GM23248 (cell line): ENCODE results near the gene RPS6KA3.

ENCODE experiments used
- EZH2 ChIP-seq: fragments of 200-600 bp; sonication (generic); IDR thresholded peaks from 2 replicates; pipeline ENCODE4 v1.6.1; 2018; ENCODE audit warnings: antibody characterized with exemption, mild to moderate bottlenecking; ENCODE audit not compliant: insufficient read depth, poor library complexity, severe bottlenecking
- EZH2phosphoT487 ChIP-seq: fragments of 200-600 bp; sonication (generic); IDR thresholded peaks from 2 replicates; pipeline ENCODE4 v1.6.1; 2018; ENCODE audit warnings: antibody characterized with exemption, moderate library complexity, mild to moderate bottlenecking, low read depth; ENCODE audit not compliant: insufficient read depth

- no peak for TF ChIP-seq EZH2phosphoT487
- no peak for TF ChIP-seq EZH2
Observed at GRCh38 chrX:20227116-20227515, 39.6 kb downstream of the RPS6KA3 start.
